Measurements from ENCODE around the gene ZNF433. TPM values are rescaled to one million over a fixed set of nuclear protein-coding genes. Genes with fewer than 3 reads are reported as not detected.
"Not testable (repeated sequence)": the region's sequence is repeated elsewhere in the genome, so short reads cannot be mapped to it uniquely, and the experiment has no call there.

The ZNF433 gene
- total RNA-seq, 4 donors from 2014 or later, result 3.6 to 8.2 (median 5.0) TPM

GRCh38 chr19:11995174-11995573, 40.3 kb downstream of the ZNF433 start:
- intact Hi-C loops (cut with DNase I; ENCODE audit: low total_unique reads) (no loop called here), in situ Hi-C loops (cut with MboI; ENCODE audit: low sequenced_read_pairs in 4 of 4) (loop anchor here in 1 of 4 donors (10.0 kb wide), 1 partner anchor 200 kb away; the partner anchor contains the start of gene ZNF491)
- no peaks in the 10 kb centered on the region for H3K36me3 ChIP-seq
- H3K27ac ChIP-seq, result no peak overlapping the region
- H3K9me3 ChIP-seq, result no peaks in the 10 kb centered on the region
- no peak for DNase-seq
- ATAC-seq, result no peak
- no peaks in the 10 kb centered on the region for H3K27me3 ChIP-seq
- H3K4me3 ChIP-seq, result no peak overlapping the region
- H3K4me1 ChIP-seq, result no peaks in the 10 kb centered on the region
- TF ChIP-seq CTCF (IDR thresholded peaks at IDR 0.05 in 4 of 5, conservative IDR thresholded peaks at IDR 0.05 in 1 of 5) (no peak), POLR2A (IDR thresholded peaks at IDR 0.05) (no peak)

- intact Hi-C loops (cut with DNase I; ENCODE audit: low total_unique reads); DNase-seq; H3K27me3 ChIP-seq; H3K27ac ChIP-seq; H3K36me3 ChIP-seq; H3K4me3 ChIP-seq; ATAC-seq; H3K4me1 ChIP-seq; H3K9me3 ChIP-seq: not testable (repeated sequence)
- in situ Hi-C loops (cut with MboI; ENCODE audit: low sequenced_read_pairs in 4 of 4), result loop anchor here in 2 of 4 donors (5.0 to 10.0 kb wide), 2 partner anchors 70 to 197 kb away; partner anchors contain the start of gene ZNF491 (in 1 of the 2)
Observed at GRCh38 chr19:11991921-11992320, 43.6 kb downstream of the ZNF433 start.

GRCh38 chr19:11989112-11989456, 46.4 kb downstream of the ZNF433 start:
- ATAC-seq (no peak), DNase-seq (no peak)
- no peaks in the 10 kb centered on the region for H3K36me3 ChIP-seq
- intact Hi-C loops (cut with DNase I; ENCODE audit: low total_unique reads) (loop anchor here (1.0 to 10.0 kb wide), 5 partner anchors 66 to 1033 kb away; partner anchors contain the start of genes ZNF20 and ZNF442), in situ Hi-C loops (cut with MboI; ENCODE audit: low sequenced_read_pairs in 4 of 4) (loop anchor here in 3 of 4 donors (5.0 to 10.0 kb wide), 3 partner anchors 74 to 194 kb away; partner anchors contain the start of gene ZNF491 (in 2 of the 3))
- H3K27ac ChIP-seq, result peak overlapping the region; percentile 87 to 96 (median 94)
- H3K4me3 ChIP-seq, result peak overlapping the region; percentile 73 to 94 (median 91)
- TF ChIP-seq CTCF (IDR thresholded peaks at IDR 0.05 in 4 of 5, conservative IDR thresholded peaks at IDR 0.05 in 1 of 5) (no peak), POLR2A (IDR thresholded peaks at IDR 0.05) (no peak)
- no peaks in the 10 kb centered on the region for H3K9me3 ChIP-seq
- H3K27me3 ChIP-seq, result no peaks in the 10 kb centered on the region
- peaks cover 0 to 6% of the 10 kb centered on the region in 2 donors for H3K4me1 ChIP-seq

GRCh38 chr19:11987405-11988281, 47.8 kb downstream of the ZNF433 start:
- intact Hi-C loops (cut with DNase I; ENCODE audit: low total_unique reads) (loop anchor here (1.0 to 10.0 kb wide), 6 partner anchors 23 to 1035 kb away; partner anchors contain the start of genes ZNF20, ZNF440 and ZNF442), in situ Hi-C loops (cut with MboI; ENCODE audit: low sequenced_read_pairs in 4 of 4) (loop anchor here in 3 of 4 donors (5.0 to 10.0 kb wide), 3 partner anchors 73 to 193 kb away; partner anchors contain the start of gene ZNF491 (in 2 of the 3))
- no peaks in the 10 kb centered on the region for H3K9me3 ChIP-seq
- H3K4me1 ChIP-seq, result peaks cover 0 to 6% of the 10 kb centered on the region in 2 donors
- TF ChIP-seq CTCF (IDR thresholded peaks at IDR 0.05 in 4 of 5, conservative IDR thresholded peaks at IDR 0.05 in 1 of 5) (no peak), POLR2A (IDR thresholded peaks at IDR 0.05) (peak; percentile 74 to 83)
- peak overlapping the region; percentile 73 to 94 (median 91) for H3K4me3 ChIP-seq
- DNase-seq (peak; percentile 93 to 96), ATAC-seq (peak; percentile 89 to 90)
- peak overlapping the region; percentile 87 to 96 (median 94) for H3K27ac ChIP-seq
- H3K27me3 ChIP-seq, result no peaks in the 10 kb centered on the region
- H3K36me3 ChIP-seq, result no peaks in the 10 kb centered on the region

- TF ChIP-seq POLR2A (IDR thresholded peaks at IDR 0.05) (no peak), CTCF (IDR thresholded peaks at IDR 0.05 in 4 of 5, conservative IDR thresholded peaks at IDR 0.05 in 1 of 5) (no peak)
- Histone ChIP-seq H3K27ac (no peak overlapping the region), H3K9me3 (no peaks in the 10 kb centered on the region), H3K4me1 (peaks cover 0 to 6% of the 10 kb centered on the region in 2 donors), H3K36me3 (no peaks in the 10 kb centered on the region), H3K27me3 (no peaks in the 10 kb centered on the region), H3K4me3 (no peak overlapping the region)
- intact Hi-C loops (cut with DNase I; ENCODE audit: low total_unique reads), result loop anchor here (5.0 to 10.0 kb wide), 2 partner anchors 378 to 1036 kb away; partner anchors contain the start of gene ZNF442
- no peak for ATAC-seq
- in situ Hi-C loops (cut with MboI; ENCODE audit: low sequenced_read_pairs in 4 of 4), result loop anchor here in 3 of 4 donors (5.0 to 10.0 kb wide), 3 partner anchors 72 to 192 kb away; partner anchors contain the start of gene ZNF491 (in 2 of the 3)
- no peak for DNase-seq
Observed at GRCh38 chr19:11986754-11987153, 48.7 kb downstream of the ZNF433 start.

Measured in gastrocnemius medialis (tissue), 4 donors.